ENCODE results near the gene KIF2C. TPM values are rescaled to one million over a fixed set of nuclear protein-coding genes. Genes with fewer than 3 reads are reported as not detected.
"Not testable (repeated sequence)": the region's sequence is repeated elsewhere in the genome, so short reads cannot be mapped to it uniquely, and the experiment has no call there.

Gene KIF2C
- polyA plus RNA-seq, 1 donor from 2014 or later = 1.5 TPM

DNA sequence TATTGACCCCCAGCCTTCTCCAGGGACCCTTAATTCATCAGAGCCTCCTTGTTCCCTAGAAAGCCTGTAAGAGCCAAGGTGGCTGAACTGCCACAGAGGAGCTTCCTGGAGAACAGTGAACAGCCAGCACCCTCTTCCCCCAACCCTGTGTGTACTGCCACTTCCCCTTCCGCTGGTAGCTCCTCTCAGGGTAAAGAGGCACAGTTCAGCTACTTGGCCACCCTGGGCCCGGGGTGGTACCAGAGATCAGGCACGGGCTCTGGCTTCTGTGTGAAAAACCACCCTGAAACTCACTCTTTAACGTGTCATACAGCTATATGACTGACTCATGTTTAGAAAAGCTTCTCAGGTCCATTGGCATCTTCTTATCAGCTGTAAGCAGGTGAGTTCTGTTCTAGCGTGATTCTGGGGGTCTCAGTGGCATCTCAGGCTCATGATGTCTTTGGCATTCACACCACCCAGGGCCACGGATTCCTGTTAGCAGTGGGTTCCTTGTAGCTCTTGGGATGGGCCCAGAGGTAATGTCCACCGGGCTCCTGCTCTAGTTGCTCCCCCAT lies 42.8 kb upstream of the KIF2C start:
- no peaks in the 10 kb centered on the region for H3F3A ChIP-seq (ENCODE audit: insufficient read depth, low read length, poor library complexity, severe bottlenecking)
- no peaks in the 10 kb centered on the region for H3K27me3 ChIP-seq (ENCODE audit: insufficient read depth, low read depth, low read length)
- no peak for TF ChIP-seq MXI1 (conservative IDR thresholded peaks at IDR 0.05; ENCODE audit: poor library complexity, severe bottlenecking)
- TF ChIP-seq POLR2AphosphoS5 (IDR thresholded peaks at IDR 0.05) = no peak
- TF ChIP-seq, protein P1, sequence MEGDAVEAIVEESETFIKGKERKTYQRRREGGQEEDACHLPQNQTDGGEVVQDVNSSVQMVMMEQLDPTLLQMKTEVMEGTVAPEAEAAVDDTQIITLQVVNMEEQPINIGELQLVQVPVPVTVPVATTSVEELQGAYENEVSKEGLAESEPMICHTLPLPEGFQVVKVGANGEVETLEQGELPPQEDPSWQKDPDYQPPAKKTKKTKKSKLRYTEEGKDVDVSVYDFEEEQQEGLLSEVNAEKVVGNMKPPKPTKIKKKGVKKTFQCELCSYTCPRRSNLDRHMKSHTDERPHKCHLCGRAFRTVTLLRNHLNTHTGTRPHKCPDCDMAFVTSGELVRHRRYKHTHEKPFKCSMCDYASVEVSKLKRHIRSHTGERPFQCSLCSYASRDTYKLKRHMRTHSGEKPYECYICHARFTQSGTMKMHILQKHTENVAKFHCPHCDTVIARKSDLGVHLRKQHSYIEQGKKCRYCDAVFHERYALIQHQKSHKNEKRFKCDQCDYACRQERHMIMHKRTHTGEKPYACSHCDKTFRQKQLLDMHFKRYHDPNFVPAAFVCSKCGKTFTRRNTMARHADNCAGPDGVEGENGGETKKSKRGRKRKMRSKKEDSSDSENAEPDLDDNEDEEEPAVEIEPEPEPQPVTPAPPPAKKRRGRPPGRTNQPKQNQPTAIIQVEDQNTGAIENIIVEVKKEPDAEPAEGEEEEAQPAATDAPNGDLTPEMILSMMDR (IDR thresholded peaks at IDR 0.05; ENCODE audit: poor library complexity, severe bottlenecking) = no peak
- TF ChIP-seq, protein P2, sequence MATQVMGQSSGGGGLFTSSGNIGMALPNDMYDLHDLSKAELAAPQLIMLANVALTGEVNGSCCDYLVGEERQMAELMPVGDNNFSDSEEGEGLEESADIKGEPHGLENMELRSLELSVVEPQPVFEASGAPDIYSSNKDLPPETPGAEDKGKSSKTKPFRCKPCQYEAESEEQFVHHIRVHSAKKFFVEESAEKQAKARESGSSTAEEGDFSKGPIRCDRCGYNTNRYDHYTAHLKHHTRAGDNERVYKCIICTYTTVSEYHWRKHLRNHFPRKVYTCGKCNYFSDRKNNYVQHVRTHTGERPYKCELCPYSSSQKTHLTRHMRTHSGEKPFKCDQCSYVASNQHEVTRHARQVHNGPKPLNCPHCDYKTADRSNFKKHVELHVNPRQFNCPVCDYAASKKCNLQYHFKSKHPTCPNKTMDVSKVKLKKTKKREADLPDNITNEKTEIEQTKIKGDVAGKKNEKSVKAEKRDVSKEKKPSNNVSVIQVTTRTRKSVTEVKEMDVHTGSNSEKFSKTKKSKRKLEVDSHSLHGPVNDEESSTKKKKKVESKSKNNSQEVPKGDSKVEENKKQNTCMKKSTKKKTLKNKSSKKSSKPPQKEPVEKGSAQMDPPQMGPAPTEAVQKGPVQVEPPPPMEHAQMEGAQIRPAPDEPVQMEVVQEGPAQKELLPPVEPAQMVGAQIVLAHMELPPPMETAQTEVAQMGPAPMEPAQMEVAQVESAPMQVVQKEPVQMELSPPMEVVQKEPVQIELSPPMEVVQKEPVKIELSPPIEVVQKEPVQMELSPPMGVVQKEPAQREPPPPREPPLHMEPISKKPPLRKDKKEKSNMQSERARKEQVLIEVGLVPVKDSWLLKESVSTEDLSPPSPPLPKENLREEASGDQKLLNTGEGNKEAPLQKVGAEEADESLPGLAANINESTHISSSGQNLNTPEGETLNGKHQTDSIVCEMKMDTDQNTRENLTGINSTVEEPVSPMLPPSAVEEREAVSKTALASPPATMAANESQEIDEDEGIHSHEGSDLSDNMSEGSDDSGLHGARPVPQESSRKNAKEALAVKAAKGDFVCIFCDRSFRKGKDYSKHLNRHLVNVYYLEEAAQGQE (IDR thresholded peaks at IDR 0.05; ENCODE audit: borderline replicate concordance) = no peak
- no peak for TF ChIP-seq TAF1 (IDR thresholded peaks at IDR 0.05; ENCODE audit: low read depth)
- H3K4me2 ChIP-seq (ENCODE audit: low read length) = no peak overlapping the region
- H3K9me3 ChIP-seq (ENCODE audit: low read length) = no peaks in the 10 kb centered on the region
- no peaks in the 10 kb centered on the region for H3K36me3 ChIP-seq (ENCODE audit: insufficient read depth, low read length)
- no peaks in the 10 kb centered on the region for H4K20me1 ChIP-seq (ENCODE audit: insufficient read depth)
- no peak overlapping the region for H3K4me3 ChIP-seq (ENCODE audit: low read length)
- H2AFZ ChIP-seq (ENCODE audit: low read depth, low read length) = no peak overlapping the region
- H3K9me2 ChIP-seq (ENCODE audit: insufficient read depth, low read length) = no peaks in the 10 kb centered on the region
- no peaks in the 10 kb centered on the region for H3K79me2 ChIP-seq (replicated peaks; ENCODE audit: insufficient read depth, low read length)
- no peak overlapping the region for H3K9ac ChIP-seq (ENCODE audit: low read length)
- no peak overlapping the region for H3K27ac ChIP-seq (ENCODE audit: low read length)

DNA sequence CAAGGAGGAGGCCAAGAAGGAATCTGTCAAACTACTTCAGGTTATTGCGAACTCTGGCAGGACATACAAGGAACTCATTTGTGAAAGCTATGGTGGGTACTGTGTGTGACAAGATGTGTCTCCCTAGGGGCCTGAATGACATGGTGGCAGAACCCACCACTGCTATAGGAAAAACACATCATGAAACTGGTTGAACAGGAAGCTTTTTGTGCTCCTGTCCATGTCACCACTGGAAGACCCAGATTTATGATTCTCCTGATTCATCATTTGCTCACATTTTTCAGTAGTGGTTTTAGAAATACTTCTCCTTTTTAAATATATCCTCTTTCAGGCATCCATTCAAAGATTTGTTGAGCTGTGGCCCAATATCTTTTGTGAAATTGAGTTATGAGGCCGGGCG lies 41.5 kb upstream of the KIF2C start:
- H3K27ac ChIP-seq (ENCODE audit: low read length) = no peak overlapping the region
- H3K79me2 ChIP-seq (replicated peaks; ENCODE audit: insufficient read depth, low read length) = no peaks in the 10 kb centered on the region
- no peaks in the 10 kb centered on the region for H3K9me2 ChIP-seq (ENCODE audit: insufficient read depth, low read length)
- TF ChIP-seq, protein P1 (IDR thresholded peaks at IDR 0.05; ENCODE audit: poor library complexity, severe bottlenecking) = no peak
- TF ChIP-seq MXI1 (conservative IDR thresholded peaks at IDR 0.05; ENCODE audit: poor library complexity, severe bottlenecking) (no peak), EP300 (conservative IDR thresholded peaks at IDR 0.05; ENCODE audit: poor library complexity, severe bottlenecking) (no peak), RAD21 (conservative IDR thresholded peaks at IDR 0.05) (no peak), EZH2 (IDR thresholded peaks at IDR 0.05; ENCODE audit: borderline replicate concordance, insufficient read depth, low read length, poor library complexity, severe bottlenecking) (no peak), POLR2AphosphoS5 (IDR thresholded peaks at IDR 0.05) (no peak), TAF1 (IDR thresholded peaks at IDR 0.05; ENCODE audit: low read depth) (no peak)
- TF ChIP-seq, protein P2 (IDR thresholded peaks at IDR 0.05; ENCODE audit: borderline replicate concordance) = no peak
- H3K9me3 ChIP-seq (ENCODE audit: low read length) = no peaks in the 10 kb centered on the region
- H3K4me3 ChIP-seq (ENCODE audit: low read length) = no peak overlapping the region
- no peak overlapping the region for H3K4me2 ChIP-seq (ENCODE audit: low read length)
- no peaks in the 10 kb centered on the region for H3F3A ChIP-seq (ENCODE audit: insufficient read depth, low read length, poor library complexity, severe bottlenecking)
- H2AFZ ChIP-seq (ENCODE audit: low read depth, low read length) = no peak overlapping the region
- H3K9ac ChIP-seq (ENCODE audit: low read length) = no peak overlapping the region
- H4K20me1 ChIP-seq (ENCODE audit: insufficient read depth) = no peaks in the 10 kb centered on the region
- no peaks in the 10 kb centered on the region for H3K36me3 ChIP-seq (ENCODE audit: insufficient read depth, low read length)
- no peaks in the 10 kb centered on the region for H3K27me3 ChIP-seq (ENCODE audit: insufficient read depth, low read depth, low read length)

DNA sequence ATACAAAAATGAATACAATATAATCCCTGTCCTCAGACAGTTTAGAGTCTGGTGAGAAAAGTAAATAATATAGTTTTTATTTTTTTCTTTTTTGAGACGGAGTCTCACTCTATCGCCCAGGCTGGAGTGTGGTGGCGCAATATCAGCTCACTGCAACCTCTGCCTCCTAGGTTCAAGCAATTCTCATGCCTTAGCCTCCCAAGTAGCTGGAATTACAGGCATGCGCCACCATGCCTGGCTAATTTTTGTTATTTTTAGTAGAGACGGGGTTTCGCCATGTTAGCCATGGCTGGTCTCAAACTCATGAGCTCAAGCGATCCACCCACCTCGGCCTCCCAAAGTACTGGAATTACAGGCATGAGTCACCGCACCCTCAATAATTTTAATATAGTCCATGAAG lies 40.3 kb upstream of the KIF2C start:
- H3K9me2 ChIP-seq (ENCODE audit: insufficient read depth, low read length); H2AFZ ChIP-seq (ENCODE audit: low read depth, low read length); H3K27ac ChIP-seq (ENCODE audit: low read length); H3K36me3 ChIP-seq (ENCODE audit: insufficient read depth, low read length); H3K79me2 ChIP-seq (replicated peaks; ENCODE audit: insufficient read depth, low read length); H3K4me2 ChIP-seq (ENCODE audit: low read length); H3K27me3 ChIP-seq (ENCODE audit: insufficient read depth, low read depth, low read length); H4K20me1 ChIP-seq (ENCODE audit: insufficient read depth); H3F3A ChIP-seq (ENCODE audit: insufficient read depth, low read length, poor library complexity, severe bottlenecking); H3K9ac ChIP-seq (ENCODE audit: low read length); H3K9me3 ChIP-seq (ENCODE audit: low read length); H3K4me3 ChIP-seq (ENCODE audit: low read length): not testable (repeated sequence)

Data from neural cell (in vitro differentiated cells).